ENCODE results near the gene DCT. TPM values are rescaled to one million over a fixed set of nuclear protein-coding genes. Genes with fewer than 3 reads are reported as not detected.

The DCT gene
- total and polyA plus RNA-seq, 2 donors, result 0.73 to 0.90 TPM

GRCh38 chr13:94415500-94416237, 63.8 kb downstream of the DCT start:
- Histone ChIP-seq H3K27ac (ENCODE audit: low read depth in 1 of 2, low read length in 1 of 2) (no peak overlapping the region), H3K4me3 (ENCODE audit: low read length in 2 of 2) (no peak overlapping the region), H3K4me1 (ENCODE audit: control insufficient read depth in 2 of 2, insufficient read depth in 2 of 2, low read length in 2 of 2) (no peaks in the 10 kb centered on the region), H3K27me3 (ENCODE audit: control insufficient read depth in 2 of 2, insufficient read depth in 1 of 2, low read length in 1 of 2) (no peaks in the 10 kb centered on the region), H3K9me3 (ENCODE audit: control insufficient read depth in 2 of 2, insufficient read depth in 1 of 2, low read length in 1 of 2) (no peaks in the 10 kb centered on the region), H3K36me3 (ENCODE audit: control insufficient read depth in 2 of 2, insufficient read depth in 2 of 2, low read length in 1 of 2) (no peaks in the 10 kb centered on the region)
- no peak for DNase-seq (ENCODE audit: low read depth in 6 of 9, low spot score in 9 of 9)
- WGBS, result 81% methylated on average over 7 of the region's 7 CpGs

GRCh38 chr13:94414708-94415107, 64.8 kb downstream of the DCT start:
- DNase-seq (ENCODE audit: low read depth in 6 of 9, low spot score in 9 of 9), result no peak
- no peaks in the 10 kb centered on the region for H3K9me3 ChIP-seq (ENCODE audit: control insufficient read depth in 2 of 2, insufficient read depth in 1 of 2, low read length in 1 of 2)
- no peaks in the 10 kb centered on the region for H3K27me3 ChIP-seq (ENCODE audit: control insufficient read depth in 2 of 2, insufficient read depth in 1 of 2, low read length in 1 of 2)
- no peaks in the 10 kb centered on the region for H3K4me1 ChIP-seq (ENCODE audit: control insufficient read depth in 2 of 2, insufficient read depth in 2 of 2, low read length in 2 of 2)
- no peaks in the 10 kb centered on the region for H3K36me3 ChIP-seq (ENCODE audit: control insufficient read depth in 2 of 2, insufficient read depth in 2 of 2, low read length in 1 of 2)
- no peak overlapping the region for H3K4me3 ChIP-seq (ENCODE audit: low read length in 2 of 2)
- 74% methylated on average over 4 of the region's 4 CpGs for WGBS
- no peak overlapping the region for H3K27ac ChIP-seq (ENCODE audit: low read depth in 1 of 2, low read length in 1 of 2)

GRCh38 chr13:94414141-94414540, 65.3 kb downstream of the DCT start:
- no peaks in the 10 kb centered on the region for H3K9me3 ChIP-seq (ENCODE audit: control insufficient read depth in 2 of 2, insufficient read depth in 1 of 2, low read length in 1 of 2)
- WGBS, result 97% methylated on average over 1 of the region's 1 CpG
- no peaks in the 10 kb centered on the region for H3K27me3 ChIP-seq (ENCODE audit: control insufficient read depth in 2 of 2, insufficient read depth in 1 of 2, low read length in 1 of 2)
- no peaks in the 10 kb centered on the region for H3K36me3 ChIP-seq (ENCODE audit: control insufficient read depth in 2 of 2, insufficient read depth in 2 of 2, low read length in 1 of 2)
- no peak for DNase-seq (ENCODE audit: low read depth in 6 of 9, low spot score in 9 of 9)
- no peak overlapping the region for H3K27ac ChIP-seq (ENCODE audit: low read depth in 1 of 2, low read length in 1 of 2)
- no peaks in the 10 kb centered on the region for H3K4me1 ChIP-seq (ENCODE audit: control insufficient read depth in 2 of 2, insufficient read depth in 2 of 2, low read length in 2 of 2)
- no peak overlapping the region for H3K4me3 ChIP-seq (ENCODE audit: low read length in 2 of 2)

- Histone ChIP-seq H3K4me3 (ENCODE audit: low read length in 2 of 2) (no peak overlapping the region), H3K27ac (ENCODE audit: low read depth in 1 of 2, low read length in 1 of 2) (no peak overlapping the region), H3K9me3 (ENCODE audit: control insufficient read depth in 2 of 2, insufficient read depth in 1 of 2, low read length in 1 of 2) (no peaks in the 10 kb centered on the region), H3K36me3 (ENCODE audit: control insufficient read depth in 2 of 2, insufficient read depth in 2 of 2, low read length in 1 of 2) (no peaks in the 10 kb centered on the region), H3K27me3 (ENCODE audit: control insufficient read depth in 2 of 2, insufficient read depth in 1 of 2, low read length in 1 of 2) (no peaks in the 10 kb centered on the region), H3K4me1 (ENCODE audit: control insufficient read depth in 2 of 2, insufficient read depth in 2 of 2, low read length in 2 of 2) (no peaks in the 10 kb centered on the region)
- DNase-seq (ENCODE audit: low read depth in 6 of 9, low spot score in 9 of 9), result no peak
Observed at GRCh38 chr13:94413598-94413944, 65.9 kb downstream of the DCT start.

GRCh38 chr13:94412870-94413597, 66.4 kb downstream of the DCT start:
- Histone ChIP-seq H3K36me3 (ENCODE audit: control insufficient read depth in 2 of 2, insufficient read depth in 2 of 2, low read length in 1 of 2) (no peaks in the 10 kb centered on the region), H3K4me1 (ENCODE audit: control insufficient read depth in 2 of 2, insufficient read depth in 2 of 2, low read length in 2 of 2) (no peaks in the 10 kb centered on the region), H3K27me3 (ENCODE audit: control insufficient read depth in 2 of 2, insufficient read depth in 1 of 2, low read length in 1 of 2) (no peaks in the 10 kb centered on the region), H3K27ac (ENCODE audit: low read depth in 1 of 2, low read length in 1 of 2) (no peak overlapping the region), H3K4me3 (ENCODE audit: low read length in 2 of 2) (no peak overlapping the region), H3K9me3 (ENCODE audit: control insufficient read depth in 2 of 2, insufficient read depth in 1 of 2, low read length in 1 of 2) (no peaks in the 10 kb centered on the region)
- DNase-seq (ENCODE audit: low read depth in 6 of 9, low spot score in 9 of 9), result no peak
- WGBS, result 60% methylated on average over 3 of the region's 3 CpGs

GRCh38 chr13:94411747-94412146, 67.7 kb downstream of the DCT start:
- 64% methylated on average over 3 of the region's 3 CpGs for WGBS
- H3K27ac ChIP-seq (ENCODE audit: low read depth in 1 of 2, low read length in 1 of 2), result no peak overlapping the region
- no peaks in the 10 kb centered on the region for H3K4me1 ChIP-seq (ENCODE audit: control insufficient read depth in 2 of 2, insufficient read depth in 2 of 2, low read length in 2 of 2)
- H3K4me3 ChIP-seq (ENCODE audit: low read length in 2 of 2), result no peak overlapping the region
- DNase-seq (ENCODE audit: low read depth in 6 of 9, low spot score in 9 of 9), result no peak
- H3K36me3 ChIP-seq (ENCODE audit: control insufficient read depth in 2 of 2, insufficient read depth in 2 of 2, low read length in 1 of 2), result no peaks in the 10 kb centered on the region
- H3K9me3 ChIP-seq (ENCODE audit: control insufficient read depth in 2 of 2, insufficient read depth in 1 of 2, low read length in 1 of 2), result no peaks in the 10 kb centered on the region
- H3K27me3 ChIP-seq (ENCODE audit: control insufficient read depth in 2 of 2, insufficient read depth in 1 of 2, low read length in 1 of 2), result no peaks in the 10 kb centered on the region

- WGBS, result 95% methylated on average over 7 of the region's 7 CpGs
- Histone ChIP-seq H3K4me1 (ENCODE audit: control insufficient read depth in 2 of 2, insufficient read depth in 2 of 2, low read length in 2 of 2) (no peaks in the 10 kb centered on the region), H3K4me3 (ENCODE audit: low read length in 2 of 2) (no peak overlapping the region), H3K36me3 (ENCODE audit: control insufficient read depth in 2 of 2, insufficient read depth in 2 of 2, low read length in 1 of 2) (no peaks in the 10 kb centered on the region), H3K9me3 (ENCODE audit: control insufficient read depth in 2 of 2, insufficient read depth in 1 of 2, low read length in 1 of 2) (no peaks in the 10 kb centered on the region), H3K27me3 (ENCODE audit: control insufficient read depth in 2 of 2, insufficient read depth in 1 of 2, low read length in 1 of 2) (no peaks in the 10 kb centered on the region), H3K27ac (ENCODE audit: low read depth in 1 of 2, low read length in 1 of 2) (no peak overlapping the region)
- DNase-seq (ENCODE audit: low read depth in 6 of 9, low spot score in 9 of 9), result no peak
Observed at GRCh38 chr13:94408314-94409036, 71.0 kb downstream of the DCT start.

GRCh38 chr13:94400874-94401273, 78.6 kb downstream of the DCT start:
- no peak for DNase-seq (ENCODE audit: low read depth in 6 of 9, low spot score in 9 of 9)
- Histone ChIP-seq H3K27me3 (ENCODE audit: control insufficient read depth in 2 of 2, insufficient read depth in 1 of 2, low read length in 1 of 2) (no peaks in the 10 kb centered on the region), H3K4me1 (ENCODE audit: control insufficient read depth in 2 of 2, insufficient read depth in 2 of 2, low read length in 2 of 2) (no peaks in the 10 kb centered on the region), H3K36me3 (ENCODE audit: control insufficient read depth in 2 of 2, insufficient read depth in 2 of 2, low read length in 1 of 2) (no peaks in the 10 kb centered on the region), H3K27ac (ENCODE audit: low read depth in 1 of 2, low read length in 1 of 2) (no peak overlapping the region), H3K9me3 (ENCODE audit: control insufficient read depth in 2 of 2, insufficient read depth in 1 of 2, low read length in 1 of 2) (peaks cover 0 to 1% of the 10 kb centered on the region in 2 donors), H3K4me3 (ENCODE audit: low read length in 2 of 2) (no peak overlapping the region)
- WGBS, result 91% methylated on average over 4 of the region's 4 CpGs

GRCh38 chr13:94399812-94400211, 79.7 kb downstream of the DCT start:
- H3K4me3 ChIP-seq (ENCODE audit: low read length in 2 of 2), result no peak overlapping the region
- no peak for DNase-seq (ENCODE audit: low read depth in 6 of 9, low spot score in 9 of 9)
- H3K4me1 ChIP-seq (ENCODE audit: control insufficient read depth in 2 of 2, insufficient read depth in 2 of 2, low read length in 2 of 2), result no peaks in the 10 kb centered on the region
- no peaks in the 10 kb centered on the region for H3K36me3 ChIP-seq (ENCODE audit: control insufficient read depth in 2 of 2, insufficient read depth in 2 of 2, low read length in 1 of 2)
- H3K9me3 ChIP-seq (ENCODE audit: control insufficient read depth in 2 of 2, insufficient read depth in 1 of 2, low read length in 1 of 2), result peaks cover 0 to 4% of the 10 kb centered on the region in 2 donors
- H3K27ac ChIP-seq (ENCODE audit: low read depth in 1 of 2, low read length in 1 of 2), result no peak overlapping the region
- H3K27me3 ChIP-seq (ENCODE audit: control insufficient read depth in 2 of 2, insufficient read depth in 1 of 2, low read length in 1 of 2), result no peaks in the 10 kb centered on the region
